Measurements from ENCODE around the gene OR5D18.

- TF ChIP-seq CTCF (IDR thresholded peaks at IDR 0.05) (no peak), EZH2phosphoT487 (IDR thresholded peaks at IDR 0.05; ENCODE audit: borderline replicate concordance, low read depth) (no peak), POLR2AphosphoS5 (IDR thresholded peaks at IDR 0.05; ENCODE audit: low read depth, low read length) (no peak), TAF1 (IDR thresholded peaks at IDR 0.05; ENCODE audit: borderline replicate concordance, low read depth, low read length) (no peak), GABPA (IDR thresholded peaks at IDR 0.05; ENCODE audit: low read depth) (no peak), RFX5 (IDR thresholded peaks at IDR 0.05; ENCODE audit: low read length) (no peak), EP300 (IDR thresholded peaks at IDR 0.05; ENCODE audit: borderline replicate concordance in 1 of 2, low read depth in 1 of 2, low read length in 1 of 2) (no peak), RAD21 (IDR thresholded peaks at IDR 0.05; ENCODE audit: low read length) (no peak), YY1 (IDR thresholded peaks at IDR 0.05; ENCODE audit: low read depth) (no peak), FOXJ3 (CRISPR knock-in tag; IDR thresholded peaks at IDR 0.05) (no peak)
- TF ChIP-seq, protein P1, sequence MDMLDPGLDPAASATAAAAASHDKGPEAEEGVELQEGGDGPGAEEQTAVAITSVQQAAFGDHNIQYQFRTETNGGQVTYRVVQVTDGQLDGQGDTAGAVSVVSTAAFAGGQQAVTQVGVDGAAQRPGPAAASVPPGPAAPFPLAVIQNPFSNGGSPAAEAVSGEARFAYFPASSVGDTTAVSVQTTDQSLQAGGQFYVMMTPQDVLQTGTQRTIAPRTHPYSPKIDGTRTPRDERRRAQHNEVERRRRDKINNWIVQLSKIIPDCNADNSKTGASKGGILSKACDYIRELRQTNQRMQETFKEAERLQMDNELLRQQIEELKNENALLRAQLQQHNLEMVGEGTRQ (IDR thresholded peaks at IDR 0.05; ENCODE audit: borderline replicate concordance, low read depth, low read length) = no peak
- TF ChIP-seq, protein P2, sequence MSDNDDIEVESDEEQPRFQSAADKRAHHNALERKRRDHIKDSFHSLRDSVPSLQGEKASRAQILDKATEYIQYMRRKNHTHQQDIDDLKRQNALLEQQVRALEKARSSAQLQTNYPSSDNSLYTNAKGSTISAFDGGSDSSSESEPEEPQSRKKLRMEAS (IDR thresholded peaks at IDR 0.05; ENCODE audit: low read depth) = no peak
- TF ChIP-seq, protein P3, sequence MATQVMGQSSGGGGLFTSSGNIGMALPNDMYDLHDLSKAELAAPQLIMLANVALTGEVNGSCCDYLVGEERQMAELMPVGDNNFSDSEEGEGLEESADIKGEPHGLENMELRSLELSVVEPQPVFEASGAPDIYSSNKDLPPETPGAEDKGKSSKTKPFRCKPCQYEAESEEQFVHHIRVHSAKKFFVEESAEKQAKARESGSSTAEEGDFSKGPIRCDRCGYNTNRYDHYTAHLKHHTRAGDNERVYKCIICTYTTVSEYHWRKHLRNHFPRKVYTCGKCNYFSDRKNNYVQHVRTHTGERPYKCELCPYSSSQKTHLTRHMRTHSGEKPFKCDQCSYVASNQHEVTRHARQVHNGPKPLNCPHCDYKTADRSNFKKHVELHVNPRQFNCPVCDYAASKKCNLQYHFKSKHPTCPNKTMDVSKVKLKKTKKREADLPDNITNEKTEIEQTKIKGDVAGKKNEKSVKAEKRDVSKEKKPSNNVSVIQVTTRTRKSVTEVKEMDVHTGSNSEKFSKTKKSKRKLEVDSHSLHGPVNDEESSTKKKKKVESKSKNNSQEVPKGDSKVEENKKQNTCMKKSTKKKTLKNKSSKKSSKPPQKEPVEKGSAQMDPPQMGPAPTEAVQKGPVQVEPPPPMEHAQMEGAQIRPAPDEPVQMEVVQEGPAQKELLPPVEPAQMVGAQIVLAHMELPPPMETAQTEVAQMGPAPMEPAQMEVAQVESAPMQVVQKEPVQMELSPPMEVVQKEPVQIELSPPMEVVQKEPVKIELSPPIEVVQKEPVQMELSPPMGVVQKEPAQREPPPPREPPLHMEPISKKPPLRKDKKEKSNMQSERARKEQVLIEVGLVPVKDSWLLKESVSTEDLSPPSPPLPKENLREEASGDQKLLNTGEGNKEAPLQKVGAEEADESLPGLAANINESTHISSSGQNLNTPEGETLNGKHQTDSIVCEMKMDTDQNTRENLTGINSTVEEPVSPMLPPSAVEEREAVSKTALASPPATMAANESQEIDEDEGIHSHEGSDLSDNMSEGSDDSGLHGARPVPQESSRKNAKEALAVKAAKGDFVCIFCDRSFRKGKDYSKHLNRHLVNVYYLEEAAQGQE (IDR thresholded peaks at IDR 0.05; ENCODE audit: low read depth, low read length) = no peak
These were observed 32.7 kb downstream of the OR5D18 start for GRCh38 chr11:55852141-55852540.
